GM23338 (cell line): ENCODE measurements around the gene POLR3E.

Experiments
- EZH2 ChIP-seq: fragments of 200-600 bp; sonication (generic); IDR thresholded peaks from one replicate; pipeline ENCODE4 v1.8.0; 2017; ENCODE audit warnings: antibody characterized with exemption, mild to moderate bottlenecking, low read depth; ENCODE audit not compliant: unreplicated experiment
- POLR2AphosphoS5 ChIP-seq: IDR thresholded peaks from 2 replicates; pipeline ENCODE4 v1.6.1; 2016; ENCODE audit warnings: antibody characterized with exemption, low read depth
- TF ChIP-seq, protein P1 (sequence below): IDR thresholded peaks from one replicate; pipeline ENCODE4 v1.6.1; 2018; ENCODE audit warnings: antibody characterized with exemption; ENCODE audit not compliant: unreplicated experiment
- TF ChIP-seq, protein P2 (sequence below), 2 experiments: fragments of 200-600 bp in 1 of 2; sonication (generic) in 1 of 2; conservative IDR thresholded peaks; 2 replicates each; pipeline versions ENCODE4 v1.5.1 to v1.6.1; 2016 to 2017; ENCODE audit warnings: antibody characterized with exemption in 2 of 2, low read depth in 2 of 2, mild to moderate bottlenecking in 2 of 2, moderate library complexity in 1 of 2

DNA sequence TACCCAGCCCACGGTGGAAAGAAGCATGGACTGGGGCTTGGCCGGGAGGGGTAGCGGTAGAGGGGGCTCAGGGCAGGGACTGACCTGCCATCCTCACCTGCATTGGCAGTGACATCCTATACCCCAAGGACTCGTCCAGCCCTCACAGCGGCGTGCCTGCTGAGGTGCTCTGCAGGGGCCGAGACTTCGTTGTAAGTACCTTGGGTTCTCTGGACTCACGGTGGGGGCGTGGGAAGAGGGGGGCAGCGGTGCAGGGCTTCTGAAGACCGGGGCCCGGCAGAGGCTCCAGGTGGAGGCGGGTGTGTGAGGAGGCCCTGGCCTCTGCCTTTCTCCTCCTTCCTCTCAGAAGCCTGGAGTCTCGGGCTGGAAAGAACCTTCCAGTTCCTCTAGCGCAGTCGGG, 25.5 kb downstream of the POLR3E start:
- TF ChIP-seq, protein P1, sequence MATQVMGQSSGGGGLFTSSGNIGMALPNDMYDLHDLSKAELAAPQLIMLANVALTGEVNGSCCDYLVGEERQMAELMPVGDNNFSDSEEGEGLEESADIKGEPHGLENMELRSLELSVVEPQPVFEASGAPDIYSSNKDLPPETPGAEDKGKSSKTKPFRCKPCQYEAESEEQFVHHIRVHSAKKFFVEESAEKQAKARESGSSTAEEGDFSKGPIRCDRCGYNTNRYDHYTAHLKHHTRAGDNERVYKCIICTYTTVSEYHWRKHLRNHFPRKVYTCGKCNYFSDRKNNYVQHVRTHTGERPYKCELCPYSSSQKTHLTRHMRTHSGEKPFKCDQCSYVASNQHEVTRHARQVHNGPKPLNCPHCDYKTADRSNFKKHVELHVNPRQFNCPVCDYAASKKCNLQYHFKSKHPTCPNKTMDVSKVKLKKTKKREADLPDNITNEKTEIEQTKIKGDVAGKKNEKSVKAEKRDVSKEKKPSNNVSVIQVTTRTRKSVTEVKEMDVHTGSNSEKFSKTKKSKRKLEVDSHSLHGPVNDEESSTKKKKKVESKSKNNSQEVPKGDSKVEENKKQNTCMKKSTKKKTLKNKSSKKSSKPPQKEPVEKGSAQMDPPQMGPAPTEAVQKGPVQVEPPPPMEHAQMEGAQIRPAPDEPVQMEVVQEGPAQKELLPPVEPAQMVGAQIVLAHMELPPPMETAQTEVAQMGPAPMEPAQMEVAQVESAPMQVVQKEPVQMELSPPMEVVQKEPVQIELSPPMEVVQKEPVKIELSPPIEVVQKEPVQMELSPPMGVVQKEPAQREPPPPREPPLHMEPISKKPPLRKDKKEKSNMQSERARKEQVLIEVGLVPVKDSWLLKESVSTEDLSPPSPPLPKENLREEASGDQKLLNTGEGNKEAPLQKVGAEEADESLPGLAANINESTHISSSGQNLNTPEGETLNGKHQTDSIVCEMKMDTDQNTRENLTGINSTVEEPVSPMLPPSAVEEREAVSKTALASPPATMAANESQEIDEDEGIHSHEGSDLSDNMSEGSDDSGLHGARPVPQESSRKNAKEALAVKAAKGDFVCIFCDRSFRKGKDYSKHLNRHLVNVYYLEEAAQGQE, result no peak
- TF ChIP-seq, protein P2, sequence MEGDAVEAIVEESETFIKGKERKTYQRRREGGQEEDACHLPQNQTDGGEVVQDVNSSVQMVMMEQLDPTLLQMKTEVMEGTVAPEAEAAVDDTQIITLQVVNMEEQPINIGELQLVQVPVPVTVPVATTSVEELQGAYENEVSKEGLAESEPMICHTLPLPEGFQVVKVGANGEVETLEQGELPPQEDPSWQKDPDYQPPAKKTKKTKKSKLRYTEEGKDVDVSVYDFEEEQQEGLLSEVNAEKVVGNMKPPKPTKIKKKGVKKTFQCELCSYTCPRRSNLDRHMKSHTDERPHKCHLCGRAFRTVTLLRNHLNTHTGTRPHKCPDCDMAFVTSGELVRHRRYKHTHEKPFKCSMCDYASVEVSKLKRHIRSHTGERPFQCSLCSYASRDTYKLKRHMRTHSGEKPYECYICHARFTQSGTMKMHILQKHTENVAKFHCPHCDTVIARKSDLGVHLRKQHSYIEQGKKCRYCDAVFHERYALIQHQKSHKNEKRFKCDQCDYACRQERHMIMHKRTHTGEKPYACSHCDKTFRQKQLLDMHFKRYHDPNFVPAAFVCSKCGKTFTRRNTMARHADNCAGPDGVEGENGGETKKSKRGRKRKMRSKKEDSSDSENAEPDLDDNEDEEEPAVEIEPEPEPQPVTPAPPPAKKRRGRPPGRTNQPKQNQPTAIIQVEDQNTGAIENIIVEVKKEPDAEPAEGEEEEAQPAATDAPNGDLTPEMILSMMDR (conservative IDR thresholded peaks at IDR 0.05; ENCODE audit: low read depth in 2 of 2), result no peak
- TF ChIP-seq POLR2AphosphoS5 (no peak), EZH2 (no peak)
